SK-MEL-5 (cell line): ENCODE results near the gene LIN28A. TPM values are rescaled to one million over a fixed set of nuclear protein-coding genes. Genes with fewer than 3 reads are reported as not detected.
A peak's percentile ranks its signal among the peaks of the same experiment; 100 is the strongest.
"Not testable (repeated sequence)": the region's sequence is repeated elsewhere in the genome, so short reads cannot be mapped to it uniquely, and the experiment has no call there.

ENCODE experiments used
- DNase-seq: peaks from one replicate; pipeline ENCODE4 v3.0.0-alpha.2; 2016; ENCODE audit warnings: low read depth, low spot score
- in situ Hi-C: cut with HindIII; loops from 2 replicates; pipeline ENCODE4 v1.10.0; 2016; ENCODE audit warnings: low sequenced_read_pairs, high pct_unique_total_duplicates, low pct_unique_long_range_greater_than_20kb
- polyA plus RNA-seq, 2 experiments: library from polyadenylated mRNA; depleted of rRNA; stranded (reverse); fragments of >200 nt; gene quantifications; 2 replicates each; pipeline ENCODE4 v1.2.3, GENCODE V29; 2015
- total RNA-seq: library from RNA; depleted of rRNA; stranded (reverse); fragments of >200 nt; shearing (Covaris generic); gene quantifications from 2 replicates; pipeline ENCODE4 v1.2.3, GENCODE V29; 2014; rRNA removed

LIN28A gene
- total RNA-seq = not detected in 2 replicates
- polyA plus RNA-seq (2015; cell fraction: cytosol; rRNA removed) = not detected in 2 replicates
- polyA plus RNA-seq (2015; cell fraction: nucleus; rRNA removed) = not detected in 2 replicates

DNA sequence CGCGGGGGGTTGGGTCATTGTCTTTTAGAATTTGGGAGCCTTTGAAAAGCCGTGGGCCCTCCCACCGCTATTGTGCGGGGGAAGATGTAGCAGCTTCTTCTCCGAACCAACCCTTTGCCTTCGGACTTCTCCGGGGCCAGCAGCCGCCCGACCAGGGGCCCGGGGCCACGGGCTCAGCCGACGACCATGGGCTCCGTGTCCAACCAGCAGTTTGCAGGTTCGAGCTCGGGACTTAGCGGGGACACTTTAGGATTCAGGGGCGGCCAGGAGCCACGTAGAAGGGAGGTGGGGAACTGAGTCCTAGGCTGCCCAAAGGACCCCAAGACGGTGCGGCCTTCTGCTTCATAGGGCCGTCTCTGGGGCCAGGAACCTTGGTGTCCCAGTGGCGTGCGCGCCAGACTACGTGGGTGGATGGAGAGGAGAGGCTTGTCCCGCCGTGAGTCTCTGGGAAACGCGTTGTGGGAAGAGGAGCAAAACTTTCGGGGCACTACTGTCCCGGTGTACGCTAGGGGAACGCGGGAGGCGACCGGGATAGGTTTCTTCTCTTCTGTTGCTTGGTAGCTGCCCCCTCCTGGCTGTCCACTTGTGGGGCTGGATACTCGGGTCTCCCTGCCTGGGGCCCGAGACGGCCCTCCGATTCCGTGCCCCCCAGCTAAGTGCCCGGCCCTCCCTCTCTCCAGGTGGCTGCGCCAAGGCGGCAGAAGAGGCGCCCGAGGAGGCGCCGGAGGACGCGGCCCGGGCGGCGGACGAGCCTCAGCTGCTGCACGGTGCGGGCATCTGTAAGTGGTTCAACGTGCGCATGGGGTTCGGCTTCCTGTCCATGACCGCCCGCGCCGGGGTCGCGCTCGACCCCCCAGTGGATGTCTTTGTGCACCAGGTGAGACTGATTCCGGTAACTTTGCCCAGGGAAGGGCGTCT, at the start of gene LIN28A:
Gene LIN28A, plus strand, starts transcription at position 112 of the 918 bp plus-strand sequence. Its CDS starts 75 bp downstream, at position 187.
- no peak for DNase-seq
- in situ Hi-C loops = no loop called here

GRCh38 chr1:26361605-26362122, 49.0 kb upstream of the LIN28A start:
- in situ Hi-C loops = no loop called here

DNA sequence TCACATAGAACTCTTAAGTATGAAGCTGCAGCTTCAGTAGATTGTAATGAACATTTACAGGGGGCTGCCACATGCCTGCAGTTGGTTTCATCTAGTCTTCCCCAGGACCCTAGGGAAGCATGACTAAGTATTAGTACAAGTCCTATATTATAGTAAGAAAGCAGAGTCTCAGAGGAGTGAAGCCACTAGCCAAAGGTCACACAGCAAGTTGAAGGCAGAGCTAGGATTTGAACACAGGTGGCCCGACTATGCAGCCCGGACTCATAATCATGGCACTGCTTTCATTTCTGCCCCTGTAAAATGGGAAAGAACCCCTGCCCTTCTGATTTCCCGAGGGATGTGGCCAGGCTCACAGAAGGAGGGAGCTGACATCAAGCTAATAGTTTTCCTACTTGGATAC, 48.3 kb upstream of the LIN28A start:
- in situ Hi-C loops = no loop called here

More at GRCh38 chr1:26361605-26362122, 49.0 kb upstream of the LIN28A start:
- no peak for DNase-seq

GRCh38 chr1:26363549-26364448, 46.8 kb upstream of the LIN28A start:
- DNase-seq = peak; percentile 81
- in situ Hi-C loops = no loop called here

More for the DNA sequence above, 48.3 kb upstream of the LIN28A start:
- no peak for DNase-seq

GRCh38 chr1:26364956-26365355, 45.7 kb upstream of the LIN28A start:
- no peak for DNase-seq

GRCh38 chr1:26367441-26367840, 43.2 kb upstream of the LIN28A start:
- in situ Hi-C loops = no loop called here
- no peak for DNase-seq

More at GRCh38 chr1:26364956-26365355, 45.7 kb upstream of the LIN28A start:
- in situ Hi-C loops = no loop called here

DNA sequence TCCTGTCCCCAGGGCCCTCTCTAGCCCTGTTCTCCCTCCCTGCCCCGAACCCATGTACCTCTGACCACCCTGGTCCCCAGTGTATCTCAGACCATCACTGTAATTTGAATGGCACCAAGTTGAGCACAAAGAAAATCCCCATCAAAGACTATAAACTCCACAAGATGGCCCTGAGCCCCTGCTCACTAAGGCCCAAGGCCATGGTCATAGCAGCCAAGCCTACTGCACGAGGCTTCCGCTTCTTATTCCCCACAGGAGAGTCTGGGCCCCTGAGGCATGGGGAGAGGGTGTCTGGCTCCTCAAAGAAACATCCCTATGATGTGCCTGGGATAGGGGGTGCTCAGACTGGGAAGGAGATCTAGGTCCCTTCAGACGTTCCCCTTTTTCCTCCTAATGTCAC, 42.6 kb upstream of the LIN28A start:
- in situ Hi-C loops = no loop called here
- DNase-seq = no peak

DNA sequence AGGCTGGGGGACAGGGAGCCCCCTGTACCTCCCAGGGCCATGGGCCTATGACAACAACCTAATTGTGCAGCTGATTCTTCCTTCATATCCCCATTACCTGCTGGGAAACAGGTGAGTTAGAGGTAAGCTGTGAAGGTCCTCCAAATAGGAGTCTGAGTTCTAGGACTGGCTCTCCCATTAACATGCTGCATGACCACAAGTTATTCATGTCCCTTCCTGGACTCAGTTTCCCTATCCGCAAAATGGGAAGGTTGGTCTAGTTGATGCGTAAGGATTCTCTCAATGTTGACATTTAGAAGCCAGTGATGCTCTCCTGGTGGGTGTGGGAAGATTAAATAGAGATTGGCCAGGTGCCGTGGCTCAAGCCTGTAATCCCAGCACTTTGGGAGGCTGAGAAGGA, 42.1 kb upstream of the LIN28A start:
- in situ Hi-C loops = no loop called here
- no peak for DNase-seq

DNA sequence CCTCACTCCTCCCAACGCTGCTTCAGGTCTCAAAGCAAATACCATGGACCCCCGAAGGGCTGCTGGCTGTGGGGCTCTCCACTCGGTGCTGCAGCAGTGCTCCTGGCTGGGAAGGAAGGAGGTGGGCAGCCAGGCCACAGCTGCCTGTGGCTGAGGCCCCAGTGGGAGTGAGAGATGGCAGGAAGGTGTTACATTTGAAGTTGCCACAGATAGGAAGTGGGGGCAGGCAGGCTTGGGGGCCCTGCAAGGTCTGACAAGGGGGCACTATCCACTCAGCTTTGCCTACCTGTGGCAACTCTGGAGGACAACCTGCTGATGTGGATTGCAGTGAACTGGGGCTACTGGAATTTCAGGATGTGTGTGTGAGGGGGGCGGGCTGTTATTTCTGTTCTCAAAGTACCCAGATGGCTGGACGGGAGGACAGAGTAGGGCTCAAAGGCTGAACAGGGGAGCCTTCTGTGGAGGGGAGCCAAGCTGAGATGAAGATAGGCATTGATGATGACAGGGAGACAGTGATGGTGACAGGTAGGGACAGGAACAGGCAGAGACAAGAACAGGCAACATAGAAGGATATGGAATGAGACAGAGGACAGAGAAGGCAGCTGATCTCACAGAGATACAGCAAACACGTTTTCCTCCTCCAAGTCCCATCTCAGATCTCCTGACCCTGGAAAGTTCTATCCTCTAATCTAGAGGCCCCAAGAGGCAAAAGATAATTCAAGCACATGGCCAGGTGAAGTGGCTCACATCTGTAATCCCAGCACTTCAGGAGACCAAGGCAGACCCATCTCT, 39.8 kb upstream of the LIN28A start:
- in situ Hi-C loops = no loop called here
- no peak for DNase-seq

GRCh38 chr1:26372039-26372438, 38.6 kb upstream of the LIN28A start:
- in situ Hi-C loops = no loop called here
- no peak for DNase-seq

DNA sequence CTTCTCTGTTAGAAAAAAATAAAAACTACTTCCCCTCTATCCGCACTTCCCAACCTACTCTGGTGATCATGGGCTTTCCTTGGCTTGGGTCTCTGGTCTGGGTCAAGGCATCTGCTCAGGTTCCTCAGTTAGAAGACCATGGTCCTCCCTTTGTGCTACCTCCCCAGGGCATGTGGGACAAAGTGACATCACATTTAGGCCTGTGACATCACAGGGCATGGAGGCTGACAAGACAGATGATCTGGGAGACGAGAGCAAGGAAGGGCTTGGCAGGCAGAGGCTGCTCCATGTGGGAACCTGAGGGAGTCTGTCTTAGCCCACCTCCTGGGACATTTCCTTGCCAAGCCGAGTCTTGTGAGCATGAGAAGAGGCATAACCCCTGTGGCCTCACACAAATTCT, 38.0 kb upstream of the LIN28A start, which contains the start of gene ZNF683:
Gene ZNF683, minus strand, starts transcription at position 140 of the 400 bp plus-strand sequence. CDS start 4,179 bp downstream, outside the sequence.
- in situ Hi-C loops, DNase-seq: not testable (repeated sequence)

DNA sequence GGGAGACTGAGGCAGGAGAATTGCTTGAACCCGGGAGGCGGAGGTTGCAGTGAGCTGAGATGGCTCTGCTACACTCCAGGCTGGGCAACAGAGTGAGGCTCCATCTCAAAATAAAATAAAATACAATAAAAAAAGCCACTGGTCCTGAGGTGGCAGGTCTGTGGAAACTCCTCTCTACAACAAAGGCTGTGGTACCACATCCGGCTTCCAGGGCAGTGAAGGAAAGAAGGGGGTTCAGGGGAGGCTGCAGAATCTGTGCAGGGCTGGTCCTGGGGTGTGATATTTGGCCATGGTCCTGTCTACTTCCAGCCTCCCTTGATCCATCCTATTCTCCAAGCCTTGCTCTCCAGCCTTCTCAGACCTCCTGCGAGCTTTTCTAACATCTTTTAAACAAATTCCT, 37.3 kb upstream of the LIN28A start:
- in situ Hi-C loops = no loop called here

GRCh38 chr1:26373789-26374188, 36.8 kb upstream of the LIN28A start:
- no peak for DNase-seq
- in situ Hi-C loops = no loop called here

More for the DNA sequence above, 37.3 kb upstream of the LIN28A start:
- no peak for DNase-seq

DNA sequence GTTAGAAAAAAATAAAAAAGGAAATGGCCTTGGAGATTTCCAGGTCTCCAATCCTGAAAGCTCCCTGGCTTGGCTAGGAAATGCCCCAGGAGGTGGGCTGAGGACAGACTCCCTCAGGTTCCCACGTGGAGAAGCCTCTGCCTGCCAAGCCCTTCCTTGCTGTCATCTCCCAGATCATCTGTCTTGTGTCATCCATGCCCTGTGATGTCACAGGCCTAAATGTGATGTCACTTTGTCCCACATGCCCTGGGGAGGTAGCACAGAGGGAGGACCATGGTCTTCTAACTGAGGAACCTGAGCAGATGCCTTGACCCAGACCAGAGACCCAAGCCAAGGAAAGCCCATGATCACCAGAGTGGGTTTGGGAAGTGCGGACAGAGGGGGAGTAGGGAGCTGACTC, 36.3 kb upstream of the LIN28A start:
- DNase-seq, in situ Hi-C loops: not testable (repeated sequence)

DNA sequence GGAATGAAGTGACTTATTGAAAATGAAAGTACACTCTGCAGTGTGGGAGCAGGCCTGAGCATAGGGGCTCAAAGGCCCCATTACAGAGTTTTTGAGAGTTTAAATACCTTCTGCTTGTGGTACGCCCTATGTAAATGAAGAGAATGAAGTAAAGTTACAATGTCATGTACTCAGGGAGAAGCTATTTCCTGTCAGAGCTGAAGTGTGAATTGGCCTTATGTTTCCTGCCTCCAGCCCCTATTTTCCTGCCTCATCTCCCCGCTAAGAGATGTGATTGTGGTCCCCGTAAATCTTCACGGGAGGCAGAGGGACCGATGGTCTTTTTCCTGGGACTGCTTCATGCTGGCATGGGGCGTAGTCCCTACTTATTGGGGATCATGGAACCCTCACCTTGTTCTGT, 35.5 kb upstream of the LIN28A start:
- no peak for DNase-seq
- in situ Hi-C loops = no loop called here

DNA sequence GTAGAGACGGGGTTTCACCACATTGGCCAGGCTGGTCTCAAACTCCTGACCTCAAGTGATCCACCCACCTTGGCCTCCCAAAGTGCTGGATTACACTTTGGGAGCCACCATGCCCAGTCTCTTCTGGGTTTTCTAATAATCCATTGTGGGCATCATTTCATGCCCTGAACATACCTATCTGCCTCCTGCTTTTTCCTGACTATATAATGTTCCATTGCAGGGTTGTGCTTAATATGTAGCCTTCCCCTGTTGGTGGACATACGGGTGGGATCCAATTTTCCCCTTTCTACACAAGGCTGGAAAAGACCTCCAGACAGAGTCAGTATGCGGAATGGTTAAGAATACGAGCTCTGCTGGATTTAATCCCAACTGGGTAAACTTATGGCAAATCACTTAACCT, 34.6 kb upstream of the LIN28A start:
- in situ Hi-C loops = no loop called here
- DNase-seq = no peak
